Activated naive CD4-positive, alpha-beta T cell treated with anti-CD3 and anti-CD28 coated beads, Interleukin-2, amount 50 U/mL, for 24 hours (primary cell): ENCODE data around the gene TCF12.

Experiments used
- H3K27ac Mint-ChIP-seq: one replicate; pipeline ENCODE4 v1.8.0; 2021; ENCODE audit warnings: mild to moderate bottlenecking, mixed read lengths
- H3K27me3 Mint-ChIP-seq: one replicate; pipeline ENCODE4 v1.8.0; 2021; ENCODE audit warnings: mixed read lengths
- H3K36me3 Mint-ChIP-seq: one replicate; pipeline ENCODE4 v1.8.0; 2021; ENCODE audit warnings: mixed read lengths
- H3K4me1 Mint-ChIP-seq: one replicate; pipeline ENCODE4 v1.8.0; 2021; ENCODE audit warnings: mixed read lengths
- H3K4me3 Mint-ChIP-seq: one replicate; pipeline ENCODE4 v1.8.0; 2021; ENCODE audit warnings: mild to moderate bottlenecking, mixed read lengths
- H3K9me3 Mint-ChIP-seq: one replicate; pipeline ENCODE4 v1.8.0; 2021; ENCODE audit warnings: mixed read lengths

TCF12 gene

GRCh38 chr15:56894601-56895000, 23.8 kb upstream of the TCF12 start:
- Mint-ChIP-seq H3K9me3 (no peaks in the 10 kb centered on the region), H3K27me3 (no peaks in the 10 kb centered on the region), H3K36me3 (no peaks in the 10 kb centered on the region), H3K4me1 (no peaks in the 10 kb centered on the region), H3K27ac (no peak overlapping the region), H3K4me3 (no peak overlapping the region)

DNA sequence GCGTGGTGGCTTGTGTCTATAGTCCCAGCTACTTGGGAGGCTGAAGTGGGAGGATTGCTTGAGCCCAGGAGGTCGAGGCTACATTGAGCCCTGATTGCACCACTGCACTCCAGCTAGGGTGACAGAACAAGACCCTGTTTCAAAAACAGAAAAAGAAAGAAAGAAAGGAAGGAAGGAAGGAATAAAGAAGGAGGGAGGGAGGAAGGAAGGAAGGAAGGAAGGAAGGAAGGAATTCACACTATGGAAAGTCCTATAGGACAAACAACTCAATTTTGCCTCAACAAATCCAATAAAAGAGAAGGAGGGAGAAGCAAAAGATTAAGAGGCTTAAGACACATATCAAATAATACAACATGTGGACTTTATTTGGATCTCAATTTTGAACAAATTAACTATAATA, 16.5 kb upstream of the TCF12 start:
- H3K27ac Mint-ChIP-seq: no peak overlapping the region
- H3K27me3 Mint-ChIP-seq: no peaks in the 10 kb centered on the region
- no peak overlapping the region for H3K4me3 Mint-ChIP-seq
- no peaks in the 10 kb centered on the region for H3K9me3 Mint-ChIP-seq
- no peaks in the 10 kb centered on the region for H3K36me3 Mint-ChIP-seq
- peaks cover 9% of the 10 kb centered on the region for H3K4me1 Mint-ChIP-seq

DNA sequence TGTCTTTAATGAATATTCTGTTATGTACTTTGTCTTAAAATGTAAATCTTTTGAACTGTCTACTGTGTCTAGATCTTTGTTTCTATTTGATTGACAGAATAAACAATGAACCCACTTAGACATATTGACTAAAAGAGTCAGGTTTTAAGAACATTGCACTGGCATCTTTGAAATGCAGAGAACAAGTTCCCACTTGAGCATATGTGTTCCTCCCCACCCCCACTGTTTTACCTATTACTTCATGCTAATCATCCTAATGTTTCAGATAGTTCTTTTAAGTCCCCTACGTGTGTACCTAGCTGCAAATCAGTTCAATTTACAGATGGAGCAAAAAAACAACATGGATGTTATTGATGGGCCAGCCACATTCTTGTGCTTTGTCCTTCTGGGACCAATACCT, 11.7 kb upstream of the TCF12 start:
- Mint-ChIP-seq H3K27me3 (no peaks in the 10 kb centered on the region), H3K4me1 (peaks cover 20% of the 10 kb centered on the region), H3K4me3 (no peak overlapping the region), H3K9me3 (no peaks in the 10 kb centered on the region), H3K27ac (no peak overlapping the region), H3K36me3 (no peaks in the 10 kb centered on the region)

- no peaks in the 10 kb centered on the region for H3K9me3 Mint-ChIP-seq
- H3K27ac Mint-ChIP-seq: no peak overlapping the region
- peaks cover 35% of the 10 kb centered on the region for H3K4me1 Mint-ChIP-seq
- H3K4me3 Mint-ChIP-seq: no peak overlapping the region
- no peaks in the 10 kb centered on the region for H3K27me3 Mint-ChIP-seq
- H3K36me3 Mint-ChIP-seq: no peaks in the 10 kb centered on the region
Observed at GRCh38 chr15:56910801-56911200, 7.6 kb upstream of the TCF12 start.

DNA sequence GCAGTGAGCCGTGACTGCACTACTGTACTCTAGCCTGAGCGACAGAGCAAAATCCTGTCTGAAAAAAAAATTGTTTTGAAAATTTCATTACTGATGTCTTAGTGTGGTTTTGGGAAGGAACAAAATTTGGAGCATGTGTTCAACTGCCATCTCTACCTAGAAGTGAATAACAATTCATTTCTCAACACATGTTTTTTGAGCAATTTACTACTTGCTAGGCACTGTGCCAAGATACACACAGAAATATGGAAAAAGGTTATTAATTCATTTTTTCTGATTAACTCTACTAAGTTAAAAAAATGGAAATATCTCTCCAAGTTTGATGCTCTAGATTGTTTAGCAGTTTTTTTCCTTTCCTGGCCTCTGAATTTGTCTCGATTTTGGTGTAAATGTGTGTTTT, 5.2 kb upstream of the TCF12 start:
- Mint-ChIP-seq H3K9me3 (no peaks in the 10 kb centered on the region), H3K4me3 (no peak overlapping the region), H3K27me3 (no peaks in the 10 kb centered on the region), H3K36me3 (no peaks in the 10 kb centered on the region), H3K27ac (no peak overlapping the region), H3K4me1 (peaks cover 36% of the 10 kb centered on the region)

- Mint-ChIP-seq H3K27me3 (no peaks in the 10 kb centered on the region), H3K27ac (no peak overlapping the region), H3K9me3 (no peaks in the 10 kb centered on the region), H3K4me1 (peaks cover 36% of the 10 kb centered on the region), H3K36me3 (no peaks in the 10 kb centered on the region), H3K4me3 (no peak overlapping the region)
Observed at GRCh38 chr15:56913670-56914069, 4.8 kb upstream of the TCF12 start.

DNA sequence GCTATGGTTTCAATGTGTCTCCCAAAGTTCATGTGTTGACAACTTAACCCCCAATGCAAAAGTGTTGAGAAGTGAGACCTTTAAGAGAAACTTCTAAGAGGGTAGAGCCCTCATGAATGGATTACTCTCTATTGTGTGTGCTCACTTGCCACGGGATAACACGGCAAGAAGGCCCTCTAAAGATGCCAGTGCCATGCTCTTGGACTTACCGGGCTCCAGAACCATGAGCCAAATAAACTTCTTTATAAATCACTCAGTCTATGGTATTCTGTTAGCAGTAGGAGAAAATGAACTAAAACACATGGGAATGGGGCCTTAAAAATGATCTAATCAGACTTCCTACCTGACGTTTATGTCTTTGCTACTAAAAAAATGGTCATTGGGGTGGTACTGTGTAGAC, 2.6 kb upstream of the TCF12 start:
- Mint-ChIP-seq H3K27me3 (no peaks in the 10 kb centered on the region), H3K4me1 (peaks cover 48% of the 10 kb centered on the region), H3K36me3 (peaks cover 3% of the 10 kb centered on the region), H3K9me3 (no peaks in the 10 kb centered on the region), H3K27ac (no peak overlapping the region), H3K4me3 (no peak overlapping the region)

- Mint-ChIP-seq H3K4me3 (peak overlapping the region; percentile 84), H3K27ac (no peak overlapping the region), H3K36me3 (peaks cover 3% of the 10 kb centered on the region), H3K9me3 (no peaks in the 10 kb centered on the region), H3K4me1 (peaks cover 49% of the 10 kb centered on the region), H3K27me3 (no peaks in the 10 kb centered on the region)
Observed at GRCh38 chr15:56916825-56917477, 1.5 kb upstream of the TCF12 start.

- Mint-ChIP-seq H3K4me1 (peaks cover 51% of the 10 kb centered on the region), H3K36me3 (peaks cover 3% of the 10 kb centered on the region), H3K9me3 (no peaks in the 10 kb centered on the region), H3K27me3 (no peaks in the 10 kb centered on the region), H3K27ac (peak overlapping the region; percentile 75), H3K4me3 (peak overlapping the region; percentile 84)
Observed at GRCh38 chr15:56917652-56918045, 795 bp upstream of the TCF12 start.

DNA sequence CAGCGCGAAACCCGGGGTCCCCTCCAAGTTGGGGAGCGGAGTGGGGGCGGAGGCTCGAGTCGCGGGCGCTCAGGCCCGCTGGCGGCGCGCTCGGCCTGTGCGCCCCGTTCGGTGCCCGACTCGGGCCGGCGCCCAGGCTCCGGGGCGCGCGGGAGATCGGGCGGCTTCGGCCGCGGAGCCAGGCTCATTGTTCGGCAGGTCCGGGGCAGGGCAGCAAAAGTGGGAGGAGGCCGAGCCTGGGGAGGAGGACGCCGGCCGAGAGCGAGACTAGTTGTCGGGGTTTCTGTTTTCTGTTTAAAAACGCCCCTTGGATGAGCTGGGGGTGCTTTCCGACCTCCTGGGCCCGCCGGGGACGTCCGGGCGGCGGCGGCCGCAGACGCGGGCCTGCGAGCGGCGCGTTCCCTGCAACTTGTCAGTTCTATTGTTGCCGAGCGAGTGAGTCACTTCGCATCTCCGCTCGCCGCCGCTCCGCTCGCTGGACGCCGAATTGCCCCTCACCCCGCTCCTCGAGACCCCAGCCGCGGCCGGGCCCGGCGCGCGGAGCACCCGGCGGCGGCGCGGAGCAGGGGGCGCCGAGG, 676 bp downstream of the TCF12 start:
- Mint-ChIP-seq H3K4me1 (peaks cover 61% of the 10 kb centered on the region), H3K9me3 (no peaks in the 10 kb centered on the region), H3K4me3 (peak overlapping the region; percentile 93), H3K27ac (no peak overlapping the region), H3K36me3 (peaks cover 7% of the 10 kb centered on the region), H3K27me3 (no peaks in the 10 kb centered on the region)

GRCh38 chr15:56919609-56920366, 1.3 kb downstream of the TCF12 start:
- H3K4me3 Mint-ChIP-seq: peak overlapping the region; percentile 93
- no peaks in the 10 kb centered on the region for H3K9me3 Mint-ChIP-seq
- H3K36me3 Mint-ChIP-seq: peaks cover 9% of the 10 kb centered on the region
- H3K27me3 Mint-ChIP-seq: no peaks in the 10 kb centered on the region
- H3K27ac Mint-ChIP-seq: peak overlapping the region; percentile 88
- H3K4me1 Mint-ChIP-seq: peaks cover 63% of the 10 kb centered on the region

GRCh38 chr15:56920367-56920627, 1.9 kb downstream of the TCF12 start:
- Mint-ChIP-seq H3K27me3 (no peaks in the 10 kb centered on the region), H3K36me3 (peaks cover 9% of the 10 kb centered on the region), H3K27ac (peak overlapping the region; percentile 88), H3K4me3 (peak overlapping the region; percentile 93), H3K4me1 (peaks cover 64% of the 10 kb centered on the region), H3K9me3 (no peaks in the 10 kb centered on the region)

DNA sequence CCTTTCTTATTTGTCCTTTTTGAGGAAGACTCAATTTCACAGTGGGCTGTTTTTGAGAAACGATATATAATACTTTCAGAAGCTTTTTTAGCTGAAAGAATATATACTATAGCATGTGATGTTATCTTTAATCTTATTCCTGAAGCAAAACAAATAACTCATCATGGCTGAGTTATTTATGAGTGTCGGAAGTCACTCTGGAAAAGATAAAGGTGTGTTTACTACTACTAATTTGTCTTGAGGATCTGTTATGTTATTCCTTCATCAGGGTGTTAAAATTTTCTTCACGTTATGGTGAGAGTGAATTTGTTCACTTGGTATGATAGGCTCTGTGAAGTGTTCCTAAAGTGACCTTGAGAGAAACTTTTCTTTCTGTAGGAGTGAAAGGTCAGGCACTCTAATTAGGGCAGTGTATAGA, 4.7 kb downstream of the TCF12 start:
- no peaks in the 10 kb centered on the region for H3K9me3 Mint-ChIP-seq
- no peaks in the 10 kb centered on the region for H3K27me3 Mint-ChIP-seq
- no peak overlapping the region for H3K27ac Mint-ChIP-seq
- peak overlapping the region; percentile 53 for H3K4me3 Mint-ChIP-seq
- H3K36me3 Mint-ChIP-seq: peaks cover 19% of the 10 kb centered on the region
- peaks cover 69% of the 10 kb centered on the region for H3K4me1 Mint-ChIP-seq

DNA sequence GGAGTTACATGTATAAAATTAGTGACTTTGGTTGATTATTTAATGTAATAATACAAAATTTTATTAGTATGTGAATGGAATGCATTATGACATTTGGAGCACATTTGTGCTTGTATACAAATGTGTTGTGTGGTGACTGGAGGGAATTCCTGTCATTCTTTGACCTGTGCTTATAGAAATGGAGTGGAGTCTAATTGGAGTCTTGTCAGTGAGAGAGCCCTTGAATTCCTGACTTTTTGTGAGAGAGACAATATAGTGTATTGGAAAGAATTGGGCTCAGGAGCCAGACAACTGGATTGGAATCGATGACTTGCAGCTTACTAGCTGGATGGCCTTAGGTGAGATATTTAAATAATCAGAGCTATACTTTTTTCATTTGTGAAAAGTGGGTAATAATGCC, 9.4 kb downstream of the TCF12 start:
- Mint-ChIP-seq H3K9me3 (no peaks in the 10 kb centered on the region), H3K27ac (no peak overlapping the region), H3K4me1 (peaks cover 89% of the 10 kb centered on the region), H3K27me3 (no peaks in the 10 kb centered on the region), H3K4me3 (no peak overlapping the region), H3K36me3 (peaks cover 22% of the 10 kb centered on the region)

DNA sequence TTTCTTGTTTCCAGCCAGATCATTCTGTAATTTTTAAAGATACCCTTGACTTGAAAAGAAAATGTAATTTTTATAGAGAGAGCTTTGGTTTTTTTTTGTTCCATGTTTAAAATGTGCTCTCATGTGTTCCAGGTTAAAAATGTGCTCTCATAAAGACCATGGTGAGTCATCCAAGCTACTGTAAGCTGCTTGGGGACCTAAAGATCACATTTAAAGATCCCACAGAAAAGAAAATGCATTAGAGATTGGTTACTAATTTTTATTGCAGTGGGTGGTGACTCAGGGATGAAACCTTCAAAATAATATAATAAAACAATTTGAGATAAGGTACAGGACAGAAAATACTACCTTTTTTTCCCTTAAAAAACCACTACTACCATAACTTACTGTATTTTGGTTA, 11.0 kb downstream of the TCF12 start:
- Mint-ChIP-seq H3K9me3 (no peaks in the 10 kb centered on the region), H3K36me3 (peaks cover 25% of the 10 kb centered on the region), H3K27ac (peak overlapping the region; percentile 81), H3K27me3 (no peaks in the 10 kb centered on the region), H3K4me1 (peaks cover 86% of the 10 kb centered on the region), H3K4me3 (peak overlapping the region; percentile 31)

DNA sequence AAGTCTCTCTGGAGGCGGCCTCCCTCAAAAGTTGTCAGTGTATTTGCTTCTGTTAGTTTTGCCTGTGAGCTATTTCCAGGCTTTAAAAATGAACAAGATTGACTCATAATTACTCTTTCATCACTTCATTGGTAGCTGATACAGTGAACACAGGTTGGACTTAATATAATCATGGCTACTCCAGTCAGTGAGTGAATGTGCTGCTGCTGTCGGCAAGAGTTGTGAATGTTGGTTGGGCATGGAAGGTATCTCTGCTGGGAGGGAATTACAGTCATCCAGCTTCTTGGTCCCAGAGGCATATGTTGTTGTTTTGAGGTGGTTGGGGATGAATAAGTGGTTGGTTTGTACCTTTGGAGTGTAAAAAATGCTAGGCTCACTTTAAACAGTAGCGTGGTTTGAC, 11.5 kb downstream of the TCF12 start:
- Mint-ChIP-seq H3K27me3 (no peaks in the 10 kb centered on the region), H3K27ac (peak overlapping the region; percentile 78), H3K36me3 (peaks cover 30% of the 10 kb centered on the region), H3K4me3 (peak overlapping the region; percentile 31), H3K4me1 (peaks cover 88% of the 10 kb centered on the region), H3K9me3 (no peaks in the 10 kb centered on the region)
